IMR-90 (cell line): ENCODE data around the gene LCE3C. TPM values are rescaled to one million over a fixed set of nuclear protein-coding genes. Genes with fewer than 3 reads are reported as not detected.

Source experiments
- ATAC-seq: fragments of 200-7000 bp; cut with Tn5 transposase; 2 replicates; pipeline ENCODE4 v1.9.1; 2020; ENCODE audit warnings: low read depth, mild to moderate bottlenecking, moderate library complexity
- BruUV-seq: library from RNA; stranded (reverse); fragments of 400-500 nt; replicated peaks from 2 replicates; lab custom pipeline; 2021; lab: Mats Ljungman, UMichigan
- CTCF ChIA-PET: fragments of 300-600 bp; formaldehyde crosslinking; extraction: SDS; loops from one replicate; lab custom pipeline; 2021; ENCODE audit warnings: antibody characterized with exemption; lab: Yijun Ruan, JAX
- POLR2A ChIA-PET: fragments of 300-600 bp; sonication (Branson Sonifier 250); formaldehyde crosslinking; loops from one replicate; lab custom pipeline; 2022; ENCODE audit warnings: antibody characterized with exemption; ENCODE audit not compliant: unreplicated experiment; lab: Charles Lee
- DNase-seq: peaks from one replicate; pipeline ENCODE4 v3.0.0; 2013
- H2AFZ ChIP-seq: replicated peaks from 2 replicates; pipeline ENCODE3; 2013; ENCODE audit warnings: low read length, mild to moderate bottlenecking; ENCODE audit not compliant: poor library complexity
- H2AK5ac ChIP-seq: 2 replicates; pipeline ENCODE4 v1.6.1; 2013; ENCODE audit warnings: low read depth, low read length, inconsistent platforms
- H2AK9ac ChIP-seq: replicated peaks from 2 replicates; pipeline ENCODE3; 2013; ENCODE audit warnings: mild to moderate bottlenecking, low read depth, low read length, moderate library complexity; ENCODE audit not compliant: poor library complexity
- H2BK120ac ChIP-seq: 2 replicates; pipeline ENCODE4 v1.6.1; 2013; ENCODE audit warnings: low read depth, low read length, inconsistent platforms
- H2BK15ac ChIP-seq: 3 replicates; pipeline ENCODE4 v1.6.1; 2013; ENCODE audit warnings: low read depth, low read length, inconsistent platforms
- H2BK20ac ChIP-seq: 2 replicates; pipeline ENCODE4 v1.6.1; 2013; ENCODE audit warnings: low read depth, mild to moderate bottlenecking, inconsistent platforms, low read length, moderate library complexity
- H2BK5ac ChIP-seq: 2 replicates; pipeline ENCODE4 v1.6.1; 2013; ENCODE audit warnings: mild to moderate bottlenecking, low read depth, low read length, inconsistent platforms; ENCODE audit not compliant: poor library complexity, severe bottlenecking
- H3K14ac ChIP-seq: replicated peaks from 2 replicates; pipeline ENCODE4 v1.6.1; 2013; ENCODE audit warnings: low read depth, low read length, inconsistent platforms
- H3K18ac ChIP-seq: 2 replicates; pipeline ENCODE4 v1.6.1; 2013; ENCODE audit warnings: low read depth, low read length, control low read depth
- H3K23ac ChIP-seq: 2 replicates; pipeline ENCODE4 v1.6.1; 2013; ENCODE audit warnings: low read depth, low read length, inconsistent platforms
- H3K27ac ChIP-seq: 2 replicates; pipeline ENCODE4 v1.5.1; 2013; ENCODE audit warnings: mild to moderate bottlenecking, control low read depth, low read length; ENCODE audit not compliant: insufficient read depth
- H3K27me3 ChIP-seq: 2 replicates; pipeline ENCODE4 v1.6.1; 2013; ENCODE audit warnings: low read length; ENCODE audit not compliant: control insufficient read depth, insufficient read depth
- H3K36me3 ChIP-seq: 2 replicates; pipeline ENCODE4 v1.6.1; 2013; ENCODE audit warnings: low read length, mixed read lengths; ENCODE audit not compliant: control insufficient read depth, insufficient read depth
- H3K4ac ChIP-seq: 2 replicates; pipeline ENCODE4 v1.6.1; 2013; ENCODE audit warnings: low read depth, low read length, inconsistent platforms
- H3K4me1 ChIP-seq: 2 replicates; pipeline ENCODE4 v1.6.1; 2013; ENCODE audit warnings: low read length, mixed read lengths; ENCODE audit not compliant: control insufficient read depth, insufficient read depth
- H3K4me2 ChIP-seq: 2 replicates; pipeline ENCODE4 v1.6.1; 2013; ENCODE audit warnings: low read depth, mild to moderate bottlenecking, control low read depth, low read length, moderate library complexity
- H3K4me3 ChIP-seq: 2 replicates; pipeline ENCODE4 v1.5.1; 2013; ENCODE audit warnings: low read depth, mild to moderate bottlenecking, control low read depth, low read length, moderate library complexity; ENCODE audit not compliant: insufficient read depth
- H3K56ac ChIP-seq: 2 replicates; pipeline ENCODE4 v1.6.1; 2013; ENCODE audit warnings: low read length, inconsistent platforms; ENCODE audit not compliant: insufficient read depth; ENCODE audit errors: extremely low read depth
- H3K79me1 ChIP-seq, 2 experiments: 2 replicates each; pipeline ENCODE4 v1.6.1; 2013; ENCODE audit warnings: low read length in 2 of 2, inconsistent platforms in 1 of 2, low read depth in 1 of 2
- H3K9ac ChIP-seq: 2 replicates; pipeline ENCODE4 v1.6.1; 2013; ENCODE audit warnings: low read depth, low read length, control low read depth
- H3K9me1 ChIP-seq: 2 replicates; pipeline ENCODE4 v1.6.1; 2013; ENCODE audit warnings: low read length, inconsistent platforms; ENCODE audit not compliant: insufficient read depth
- H3K9me3 ChIP-seq: 2 replicates; pipeline ENCODE4 v1.6.1; 2013; ENCODE audit warnings: low read length; ENCODE audit not compliant: control insufficient read depth, insufficient read depth
- H4K20me1 ChIP-seq: 2 replicates; pipeline ENCODE4 v1.6.1; 2013; ENCODE audit warnings: low read length, inconsistent platforms; ENCODE audit not compliant: insufficient read depth
- H4K5ac ChIP-seq: 2 replicates; pipeline ENCODE4 v1.6.1; 2013; ENCODE audit warnings: mild to moderate bottlenecking, low read depth, low read length, control low read depth
- H4K8ac ChIP-seq, 2 experiments: 2 replicates each; pipeline ENCODE4 v1.6.1; 2013; ENCODE audit warnings: low read depth in 2 of 2, low read length in 2 of 2, control low read depth in 1 of 2, inconsistent platforms in 1 of 2
- H4K91ac ChIP-seq: 2 replicates; pipeline ENCODE4 v1.6.1; 2013; ENCODE audit warnings: low read depth, low read length, inconsistent platforms; ENCODE audit not compliant: insufficient read depth
- BHLHE40 ChIP-seq: fragments of 150-350 bp; IDR thresholded peaks from 2 replicates; pipeline ENCODE4 v1.6.1; 2016; ENCODE audit warnings: mild to moderate bottlenecking, low read depth, low read length
- CEBPB ChIP-seq: IDR thresholded peaks from 2 replicates; pipeline ENCODE4 v1.6.1; 2012; ENCODE audit warnings: low read depth, low read length, improper control_type of control experiment
- CHD1 ChIP-seq: IDR thresholded peaks from 2 replicates; pipeline ENCODE4 v1.6.1; 2012; ENCODE audit warnings: low read depth, low read length, improper control_type of control experiment
- FOS ChIP-seq: fragments of 150-350 bp; IDR thresholded peaks from 2 replicates; pipeline ENCODE4 v1.6.1; 2016; ENCODE audit warnings: low read depth, low read length
- MAFK ChIP-seq: IDR thresholded peaks from 2 replicates; pipeline ENCODE4 v1.6.1; 2012; ENCODE audit warnings: low read depth, low read length, improper control_type of control experiment
- MAZ ChIP-seq: IDR thresholded peaks from 2 replicates; pipeline ENCODE4 v1.6.1; 2012; ENCODE audit warnings: low read depth, mild to moderate bottlenecking, low read length, improper control_type of control experiment, moderate library complexity, borderline replicate concordance
- MXI1 ChIP-seq: IDR thresholded peaks from 2 replicates; pipeline ENCODE4 v1.6.1; 2012; ENCODE audit warnings: low read depth, mild to moderate bottlenecking, low read length, moderate library complexity, borderline replicate concordance
- NFE2L2 ChIP-seq: fragments of 150-350 bp; IDR thresholded peaks from 2 replicates; pipeline ENCODE4 v1.6.1; 2016; ENCODE audit warnings: low read depth, mild to moderate bottlenecking, low read length
- POLR2A ChIP-seq: IDR thresholded peaks from 2 replicates; pipeline ENCODE4 v1.6.1; 2012; ENCODE audit warnings: mild to moderate bottlenecking, low read depth, low read length
- RAD21 ChIP-seq: IDR thresholded peaks from 2 replicates; pipeline ENCODE4 v1.6.1; 2012; ENCODE audit warnings: low read length, improper control_type of control experiment
- RCOR1 ChIP-seq: IDR thresholded peaks from 2 replicates; pipeline ENCODE4 v1.6.1; 2012; ENCODE audit warnings: mild to moderate bottlenecking, low read length, improper control_type of control experiment; ENCODE audit not compliant: insufficient replicate concordance
- RFX5 ChIP-seq: IDR thresholded peaks from 2 replicates; pipeline ENCODE4 v1.8.0; 2012; ENCODE audit warnings: low read depth, mild to moderate bottlenecking, low read length, moderate library complexity
- SMC3 ChIP-seq: fragments of 150-350 bp; IDR thresholded peaks from 2 replicates; pipeline ENCODE4 v1.6.1; 2016; ENCODE audit warnings: low read depth, mild to moderate bottlenecking, antibody characterized with exemption, low read length, moderate library complexity
- WGBS, 2 experiments: methylation state at CpG; one replicate each; pipeline versions ENCODE4 v1.1.5 to v1.1.7; 2013; ENCODE audit warnings: missing lambda C conversion rate in 2 of 2; ENCODE audit not compliant: insufficient read length in 1 of 2; ENCODE audit errors: extremely low coverage in 2 of 2; 5-methylcytosine and 5-hydroxymethylcytosine counted together
- dilution Hi-C: fragments of 300-500 bp; cut with HindIII; formaldehyde crosslinking; loops from one replicate; pipeline ENCODE4 v1.14.3; 2018; ENCODE audit warnings: low sequenced_read_pairs; ENCODE audit not compliant: unreplicated experiment
- in situ Hi-C: fragments of 300-500 bp; cut with MboI; formaldehyde crosslinking; loops from 3 replicates; pipeline ENCODE4 v1.14.3; 2019; ENCODE audit warnings: low sequenced_read_pairs, inconsistent platforms, mixed read lengths
- intact Hi-C: fragments of 100-400 bp; cut with micrococcal nuclease; formaldehyde crosslinking; loops from 2 replicates; pipeline ENCODE4 v1.10.0; 2022
- polyA plus RNA-seq, 3 experiments: library from polyadenylated mRNA; depleted of rRNA; stranded (reverse); fragments of >200 nt; gene quantifications; 2 replicates each; pipeline ENCODE4 v1.2.3, GENCODE V29; 2012; ENCODE audit warnings: low replicate concordance in 1 of 3
- total RNA-seq: library from RNA; depleted of rRNA; stranded (reverse); fragments of >200 nt; gene quantifications from 2 replicates; pipeline ENCODE4 v1.2.3, GENCODE V29; 2012
- TF ChIP-seq, protein P1 (sequence below): fragments of 150-350 bp; IDR thresholded peaks from 2 replicates; pipeline ENCODE4 v1.6.1; 2016; ENCODE audit warnings: low read depth, mild to moderate bottlenecking, low read length, moderate library complexity, borderline replicate concordance
- TF ChIP-seq, protein P2 (sequence below): conservative IDR thresholded peaks from 2 replicates; pipeline ENCODE4 v1.5.1; 2012; ENCODE audit warnings: mild to moderate bottlenecking, low read depth, low read length, improper control_type of control experiment
- TF ChIP-seq, protein P3 (sequence below): fragments of 150-350 bp; IDR thresholded peaks from 2 replicates; pipeline ENCODE4 v1.6.1; 2017; ENCODE audit warnings: mild to moderate bottlenecking, antibody characterized with exemption, low read length, low read depth

The LCE3C gene
- total and polyA plus RNA-seq, 2 of the 4 experiments (the other 2 are of a cell fraction): not detected

DNA sequence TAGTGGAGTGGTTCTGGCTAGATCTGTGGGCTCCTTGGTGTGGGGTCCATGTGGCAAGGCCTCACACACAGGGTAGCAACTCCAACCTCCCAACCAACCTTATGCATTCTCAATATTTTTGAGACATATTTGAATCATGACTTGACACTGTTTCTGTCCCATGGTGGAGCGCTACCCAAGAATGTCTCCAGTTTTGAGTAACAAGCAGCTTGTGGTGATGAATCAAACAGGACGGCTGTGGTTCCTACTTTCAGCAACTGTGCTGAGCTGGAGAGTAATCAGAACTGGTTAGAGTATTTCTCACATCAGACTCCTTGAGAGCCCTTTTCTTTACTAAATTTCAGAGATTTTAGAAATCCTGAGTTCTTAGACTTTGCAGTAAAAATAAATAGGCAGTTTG is 22.9 kb upstream of the LCE3C start:
- H3K27ac ChIP-seq: no peak overlapping the region
- no peak overlapping the region for H3K56ac ChIP-seq
- H4K20me1 ChIP-seq: no peaks in the 10 kb centered on the region
- ChIA-PET CTCF (interaction anchor here (0.7 kb wide), 1 partner anchor 129 kb away, joined by 3 read pairs; no protein-coding TSS in a partner anchor), POLR2A (no interaction called here)
- no peaks in the 10 kb centered on the region for H3K9me1 ChIP-seq
- DNase-seq: no peak
- H3K9ac ChIP-seq: no peak overlapping the region
- H3K36me3 ChIP-seq: no peaks in the 10 kb centered on the region
- H3K4me2 ChIP-seq: no peak overlapping the region
- H4K8ac ChIP-seq: no peak overlapping the region
- H3K4me3 ChIP-seq: no peak overlapping the region
- no peak overlapping the region for H3K14ac ChIP-seq
- no TSS peak for BruUV-seq
- no peak overlapping the region for H2AK5ac ChIP-seq
- dilution Hi-C loops: no loop called here
- no peak overlapping the region for H2AFZ ChIP-seq
- H2BK120ac ChIP-seq: no peak overlapping the region
- no peak overlapping the region for H2BK15ac ChIP-seq
- H3K23ac ChIP-seq: no peak overlapping the region
- no peak overlapping the region for H3K18ac ChIP-seq
- H2BK5ac ChIP-seq: no peak overlapping the region
- no peak overlapping the region for H4K91ac ChIP-seq
- no peaks in the 10 kb centered on the region for H3K27me3 ChIP-seq
- TF ChIP-seq, protein P1, sequence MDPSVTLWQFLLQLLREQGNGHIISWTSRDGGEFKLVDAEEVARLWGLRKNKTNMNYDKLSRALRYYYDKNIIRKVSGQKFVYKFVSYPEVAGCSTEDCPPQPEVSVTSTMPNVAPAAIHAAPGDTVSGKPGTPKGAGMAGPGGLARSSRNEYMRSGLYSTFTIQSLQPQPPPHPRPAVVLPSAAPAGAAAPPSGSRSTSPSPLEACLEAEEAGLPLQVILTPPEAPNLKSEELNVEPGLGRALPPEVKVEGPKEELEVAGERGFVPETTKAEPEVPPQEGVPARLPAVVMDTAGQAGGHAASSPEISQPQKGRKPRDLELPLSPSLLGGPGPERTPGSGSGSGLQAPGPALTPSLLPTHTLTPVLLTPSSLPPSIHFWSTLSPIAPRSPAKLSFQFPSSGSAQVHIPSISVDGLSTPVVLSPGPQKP: no peak
- TF ChIP-seq RCOR1: no peak
- no peak for TF ChIP-seq MXI1
- no peak for TF ChIP-seq FOS
- no peak for TF ChIP-seq BHLHE40
- no peak for TF ChIP-seq CEBPB
- TF ChIP-seq, protein P2, sequence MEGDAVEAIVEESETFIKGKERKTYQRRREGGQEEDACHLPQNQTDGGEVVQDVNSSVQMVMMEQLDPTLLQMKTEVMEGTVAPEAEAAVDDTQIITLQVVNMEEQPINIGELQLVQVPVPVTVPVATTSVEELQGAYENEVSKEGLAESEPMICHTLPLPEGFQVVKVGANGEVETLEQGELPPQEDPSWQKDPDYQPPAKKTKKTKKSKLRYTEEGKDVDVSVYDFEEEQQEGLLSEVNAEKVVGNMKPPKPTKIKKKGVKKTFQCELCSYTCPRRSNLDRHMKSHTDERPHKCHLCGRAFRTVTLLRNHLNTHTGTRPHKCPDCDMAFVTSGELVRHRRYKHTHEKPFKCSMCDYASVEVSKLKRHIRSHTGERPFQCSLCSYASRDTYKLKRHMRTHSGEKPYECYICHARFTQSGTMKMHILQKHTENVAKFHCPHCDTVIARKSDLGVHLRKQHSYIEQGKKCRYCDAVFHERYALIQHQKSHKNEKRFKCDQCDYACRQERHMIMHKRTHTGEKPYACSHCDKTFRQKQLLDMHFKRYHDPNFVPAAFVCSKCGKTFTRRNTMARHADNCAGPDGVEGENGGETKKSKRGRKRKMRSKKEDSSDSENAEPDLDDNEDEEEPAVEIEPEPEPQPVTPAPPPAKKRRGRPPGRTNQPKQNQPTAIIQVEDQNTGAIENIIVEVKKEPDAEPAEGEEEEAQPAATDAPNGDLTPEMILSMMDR: no peak
- TF ChIP-seq NFE2L2: no peak
- TF ChIP-seq RAD21: no peak
- no peak for TF ChIP-seq SMC3
- TF ChIP-seq MAFK: no peak
- no peak for TF ChIP-seq RFX5
- no peak for TF ChIP-seq CHD1
- TF ChIP-seq, protein P3, sequence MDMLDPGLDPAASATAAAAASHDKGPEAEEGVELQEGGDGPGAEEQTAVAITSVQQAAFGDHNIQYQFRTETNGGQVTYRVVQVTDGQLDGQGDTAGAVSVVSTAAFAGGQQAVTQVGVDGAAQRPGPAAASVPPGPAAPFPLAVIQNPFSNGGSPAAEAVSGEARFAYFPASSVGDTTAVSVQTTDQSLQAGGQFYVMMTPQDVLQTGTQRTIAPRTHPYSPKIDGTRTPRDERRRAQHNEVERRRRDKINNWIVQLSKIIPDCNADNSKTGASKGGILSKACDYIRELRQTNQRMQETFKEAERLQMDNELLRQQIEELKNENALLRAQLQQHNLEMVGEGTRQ: no peak
- TF ChIP-seq POLR2A: no peak
- no peak for TF ChIP-seq MAZ
- no peak for ATAC-seq
- H3K79me1 ChIP-seq: no peaks in the 10 kb centered on the region
- H2BK20ac ChIP-seq: no peak overlapping the region
- no peaks in the 10 kb centered on the region for H3K4me1 ChIP-seq
- H3K4ac ChIP-seq: no peak overlapping the region
- H3K9me3 ChIP-seq: no peaks in the 10 kb centered on the region
- H2AK9ac ChIP-seq: no peak overlapping the region
- in situ Hi-C loops: loop anchor here (10.0 kb wide), 1 partner anchor 48 kb away; the partner anchor contains the start of gene LCE3A
- H4K5ac ChIP-seq: no peak overlapping the region
- WGBS, 2 experiments: no CpG with 5 or more reads among the region's 2 CpGs
- intact Hi-C loops: no loop called here
